AG04449 (cell line): Measurements from ENCODE around the gene SOX1.

Experiments used
- CTCF ChIA-PET: fragments of 350-600 bp; formaldehyde crosslinking; extraction: SDS; loops from one replicate; lab custom pipeline; 2021; ENCODE audit warnings: antibody characterized with exemption; lab: Yijun Ruan, JAX
- POLR2A ChIA-PET: fragments of 400-600, 350-600 bp; formaldehyde crosslinking; extraction: SDS; loops from one replicate; lab custom pipeline; 2020; ENCODE audit warnings: antibody characterized with exemption, inconsistent platforms; lab: Yijun Ruan, JAX
- DNase-seq: peaks from one replicate; pipeline ENCODE4 v3.0.0-alpha.2; 2010; ENCODE audit warnings: low read depth, low spot score
- H3K4me3 ChIP-seq: 2 replicates; pipeline ENCODE4 v1.5.1; 2011; ENCODE audit warnings: low read depth, mild to moderate bottlenecking, control low read depth, low read length
- CTCF ChIP-seq: IDR thresholded peaks from one replicate; pipeline ENCODE4 v1.5.1; 2011; ENCODE audit warnings: mild to moderate bottlenecking, moderate library complexity, low read length, control low read depth, inconsistent platforms; ENCODE audit not compliant: insufficient read depth; ENCODE audit errors: missing control alignments

Gene SOX1

DNA sequence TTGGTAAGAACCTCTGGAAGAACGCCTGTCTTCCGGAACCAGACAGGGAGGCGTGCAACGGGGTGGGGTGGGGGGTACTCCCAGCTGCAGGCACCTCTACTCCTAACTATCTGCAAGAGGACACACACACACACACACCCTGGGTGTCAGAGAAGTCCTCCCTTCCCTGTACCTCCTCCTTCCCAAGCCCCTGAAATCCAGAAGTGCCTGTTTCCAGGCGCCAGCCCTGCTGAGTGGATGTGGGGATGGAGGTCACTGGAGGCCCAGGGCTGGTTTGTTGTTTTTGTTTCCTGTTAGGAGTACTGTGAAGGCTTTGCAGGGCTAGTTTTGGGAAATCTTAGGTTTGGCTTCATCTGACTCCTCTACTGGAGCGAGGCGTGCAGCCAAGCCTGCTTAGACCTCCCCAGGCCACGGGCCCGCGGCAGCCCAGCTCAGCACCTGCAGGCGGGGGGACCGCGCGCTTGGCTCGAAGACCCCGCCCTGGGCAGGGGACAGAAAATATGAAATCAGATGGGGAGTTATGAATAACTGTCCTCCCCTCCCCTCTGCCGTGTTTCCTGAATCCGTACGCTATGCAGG, 36.4 kb downstream of the SOX1 start:
- no peak for DNase-seq
- POLR2A ChIA-PET, result no interaction called here
- CTCF ChIA-PET, result no interaction called here
- H3K4me3 ChIP-seq, result no peak overlapping the region
- TF ChIP-seq CTCF, result no peak

GRCh38 chr13:112103961-112104880, 37.3 kb downstream of the SOX1 start:
- no peak for TF ChIP-seq CTCF
- ChIA-PET POLR2A (no interaction called here), CTCF (no interaction called here)

GRCh38 chr13:112104881-112105234, 37.9 kb downstream of the SOX1 start:
- POLR2A ChIA-PET, result no interaction called here
- CTCF ChIA-PET, result no interaction called here
- no peak overlapping the region for H3K4me3 ChIP-seq
- DNase-seq, result no peak
- no peak for TF ChIP-seq CTCF

More at GRCh38 chr13:112103961-112104880, 37.3 kb downstream of the SOX1 start:
- DNase-seq, result no peak
- no peak overlapping the region for H3K4me3 ChIP-seq

DNA sequence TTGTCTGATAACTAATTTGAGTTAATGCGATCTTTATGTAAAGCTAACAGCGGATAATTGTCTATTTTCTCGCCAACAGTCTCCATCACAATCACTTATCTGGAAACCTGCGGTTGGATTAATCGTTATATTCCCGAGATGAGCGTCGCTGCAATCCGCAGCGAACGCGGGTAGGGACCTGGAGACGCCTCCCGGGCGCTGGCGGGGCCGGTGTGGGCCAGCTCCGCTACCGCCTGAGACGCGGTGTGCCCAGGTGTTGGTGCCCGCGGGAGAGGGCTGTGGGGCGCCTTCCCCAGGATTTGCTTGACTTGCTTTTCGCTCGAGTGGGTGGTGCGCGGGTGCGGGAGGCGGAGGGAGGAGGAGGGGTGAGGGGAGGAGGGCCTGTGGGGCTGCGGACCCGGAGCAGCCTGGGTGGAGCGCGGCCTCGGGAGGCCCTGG, 38.3 kb downstream of the SOX1 start:
- POLR2A ChIA-PET, result no interaction called here
- CTCF ChIA-PET, result no interaction called here
- TF ChIP-seq CTCF, result no peak
- no peak for DNase-seq
- no peak overlapping the region for H3K4me3 ChIP-seq

- POLR2A ChIA-PET, result no interaction called here
- CTCF ChIA-PET, result no interaction called here
Observed at GRCh38 chr13:112105892-112106291, 38.9 kb downstream of the SOX1 start.

More at GRCh38 chr13:112105892-112106291, 38.9 kb downstream of the SOX1 start:
- H3K4me3 ChIP-seq, result no peak overlapping the region
- DNase-seq, result no peak
- TF ChIP-seq CTCF, result no peak
